Hypothalamus (tissue), 51 donors: ENCODE results near the gene LINC00305.

Source experiments
- DNase-seq, 51 donors: peaks; one replicate each; lab custom pipeline; 2025; lab: John Stamatoyannopoulos, UW

Gene LINC00305

GRCh38 chr18:64148988-64149387, at the start of gene LINC00305:
Gene LINC00305 (minus strand): TSS chr18:64149088.
- DNase-seq = no peak

GRCh38 chr18:64191069-64191468, 42.2 kb upstream of the LINC00305 start:
- DNase-seq = no peak

- DNase-seq = no peak
Observed at GRCh38 chr18:64185987-64186386, 37.1 kb upstream of the LINC00305 start.

- DNase-seq = no peak
Observed at GRCh38 chr18:64183665-64184064, 34.8 kb upstream of the LINC00305 start.

- DNase-seq = no peak
Observed at GRCh38 chr18:64180617-64181016, 31.7 kb upstream of the LINC00305 start.

- no peak for DNase-seq
Observed at GRCh38 chr18:64180171-64180570, 31.3 kb upstream of the LINC00305 start.

GRCh38 chr18:64179556-64180080, 30.7 kb upstream of the LINC00305 start:
- DNase-seq = no peak

GRCh38 chr18:64178860-64179259, 30.0 kb upstream of the LINC00305 start:
- DNase-seq = no peak

GRCh38 chr18:64175432-64175831, 26.5 kb upstream of the LINC00305 start:
- no peak for DNase-seq

GRCh38 chr18:64171576-64171975, 22.7 kb upstream of the LINC00305 start:
- no peak for DNase-seq

- no peak for DNase-seq
Observed at GRCh38 chr18:64167408-64167925, 18.6 kb upstream of the LINC00305 start.

GRCh38 chr18:64165906-64166305, 17.0 kb upstream of the LINC00305 start:
- DNase-seq = no peak

GRCh38 chr18:64164883-64165282, 16.0 kb upstream of the LINC00305 start:
- no peak for DNase-seq

- no peak for DNase-seq
Observed at GRCh38 chr18:64149916-64150438, 1.1 kb upstream of the LINC00305 start.

- DNase-seq = no peak
Observed at GRCh38 chr18:64142904-64143303, 6.0 kb downstream of the LINC00305 start.

- no peak for DNase-seq
Observed at GRCh38 chr18:64137914-64138313, 11.0 kb downstream of the LINC00305 start.

GRCh38 chr18:64134044-64134747, 14.7 kb downstream of the LINC00305 start:
- DNase-seq = no peak

GRCh38 chr18:64132871-64133270, 16.0 kb downstream of the LINC00305 start:
- DNase-seq = no peak

- DNase-seq = no peak
Observed at GRCh38 chr18:64131314-64131713, 17.6 kb downstream of the LINC00305 start.

- DNase-seq = no peak
Observed at GRCh38 chr18:64127172-64127571, 21.7 kb downstream of the LINC00305 start.

GRCh38 chr18:64119916-64120315, 29.0 kb downstream of the LINC00305 start:
- no peak for DNase-seq

- DNase-seq = no peak
Observed at GRCh38 chr18:64118406-64118805, 30.5 kb downstream of the LINC00305 start.
